K562 (cell line): ENCODE data around the gene SLC2A4RG. TPM values are rescaled to one million over a fixed set of nuclear protein-coding genes. Genes with fewer than 3 reads are reported as not detected.

Experiments
- ATAC-seq: fragments of 200-7000 bp; cut with Tn5 transposase; 3 replicates; pipeline ENCODE4 v1.9.1; 2020; ENCODE audit warnings: moderate library complexity
- BruUV-seq: library from RNA; stranded (reverse); fragments of 400-500 nt; replicated peaks from 2 replicates; lab custom pipeline; 2021; lab: Mats Ljungman, UMichigan
- CTCF ChIA-PET: fragments of 300-600 bp; formaldehyde crosslinking; extraction: SDS; loops from one replicate; lab custom pipeline; 2021; ENCODE audit warnings: low intra/inter-chr PET ratio; lab: Yijun Ruan, JAX
- POLR2A ChIA-PET: fragments of 300-600, 350-650 bp; sonication (Branson Sonifier 250); formaldehyde crosslinking; extraction: SDS; loops from one replicate; lab custom pipeline; 2021; ENCODE audit warnings: antibody characterized with exemption, inconsistent platforms; lab: Yijun Ruan, JAX
- DNase-seq, 4 experiments: peaks; one replicate each; pipeline versions ENCODE4 v3.0.0 to v3.0.0-alpha.2; 2011 to 2018; ENCODE audit warnings: low spot score in 3 of 4, mixed read lengths in 3 of 4; ENCODE audit errors: extremely low read depth in 1 of 4
- FAIRE-seq: peaks from 2 replicates; lab custom pipeline; 2011; peaks lifted over from hg19 to GRCh38; lab: Jason Lieb, UNC
- H2AFZ ChIP-seq: 2 replicates; pipeline ENCODE4 v1.6.0; 2011; ENCODE audit warnings: low read depth, low read length, control low read depth, inconsistent platforms
- H3K27ac ChIP-seq: fragments of 200-600 bp; 3 replicates; pipeline ENCODE4 v1.8.0; 2011; ENCODE audit warnings: low read depth, mild to moderate bottlenecking, control low read depth, inconsistent platforms, low read length, moderate library complexity, mixed read lengths; ENCODE audit errors: extremely low read depth
- H3K27me3 ChIP-seq, 2 experiments: fragments of 300-600 bp in 1 of 2; 2 replicates in 1 of 2; 3 replicates in 1 of 2; pipeline versions ENCODE4 v1.6.0 to v1.8.0; 2011; ENCODE audit warnings: inconsistent platforms in 2 of 2, low read length in 2 of 2, mild to moderate bottlenecking in 1 of 2, mixed read lengths in 1 of 2, moderate library complexity in 1 of 2; ENCODE audit not compliant: control insufficient read depth in 2 of 2, insufficient read depth in 2 of 2
- H3K36me3 ChIP-seq: fragments of 300-600 bp; 3 replicates; pipeline ENCODE4 v1.8.0; 2011; ENCODE audit warnings: mild to moderate bottlenecking, low read length, inconsistent platforms; ENCODE audit not compliant: control insufficient read depth, insufficient read depth
- H3K4me1 ChIP-seq, 2 experiments: fragments of 200-600 bp in 1 of 2; replicated peaks in 1 of 2; 2 replicates in 1 of 2; 3 replicates in 1 of 2; pipeline versions ENCODE4 v1.5.1 to v1.8.0; 2011; ENCODE audit warnings: inconsistent platforms in 2 of 2, low read length in 2 of 2, mild to moderate bottlenecking in 1 of 2, mixed read lengths in 1 of 2, moderate library complexity in 1 of 2; ENCODE audit not compliant: control insufficient read depth in 2 of 2, insufficient read depth in 2 of 2
- H3K4me2 ChIP-seq: 2 replicates; pipeline ENCODE4 v1.6.1; 2011; ENCODE audit warnings: low read length, control low read depth, inconsistent platforms, mixed read lengths; ENCODE audit not compliant: insufficient read depth
- H3K4me3 ChIP-seq: fragments of 200-600 bp; sonication (generic), shearing (Covaris generic); 2 replicates; pipeline ENCODE4 v1.5.1; 2016; ENCODE audit warnings: control low read depth, inconsistent platforms
- H3K79me2 ChIP-seq: fragments of 200-600 bp; 3 replicates; pipeline ENCODE4 v1.8.0; 2011; ENCODE audit warnings: low read length, inconsistent platforms; ENCODE audit not compliant: control insufficient read depth, insufficient read depth
- H3K9ac ChIP-seq, 2 experiments: 2 replicates each; pipeline versions ENCODE4 v1.6.0 to v1.6.1; 2011; ENCODE audit warnings: low read depth in 2 of 2, low read length in 2 of 2, control low read depth in 1 of 2, inconsistent platforms in 1 of 2, mild to moderate bottlenecking in 1 of 2, mixed read lengths in 1 of 2; ENCODE audit not compliant: insufficient read depth in 1 of 2
- H3K9me1 ChIP-seq: one replicate; pipeline ENCODE4 v1.6.0; 2011; ENCODE audit warnings: inconsistent platforms, mild to moderate bottlenecking, low read length, moderate library complexity; ENCODE audit not compliant: control insufficient read depth, insufficient read depth
- H3K9me3 ChIP-seq: replicated peaks from 2 replicates; pipeline ENCODE4 v1.5.1; 2011; ENCODE audit warnings: low read depth, low read length, inconsistent platforms; ENCODE audit not compliant: control insufficient read depth, insufficient read depth
- H4K20me1 ChIP-seq: replicated peaks from 2 replicates; pipeline ENCODE4 v1.6.1; 2011; ENCODE audit warnings: low read length, inconsistent platforms, mixed read lengths; ENCODE audit not compliant: control insufficient read depth, insufficient read depth
- CHD2 ChIP-seq: IDR thresholded peaks from 2 replicates; pipeline ENCODE4 v1.6.1; 2011; ENCODE audit warnings: low read depth, low read length
- ESRRB ChIP-seq: fragments of 250-450 bp; sonication (Bioruptor Pico); IDR thresholded peaks from 2 replicates; pipeline ENCODE4 v1.5.0; 2020; ENCODE audit warnings: mild to moderate bottlenecking, moderate library complexity, borderline replicate concordance
- GTF2A2 ChIP-seq: IDR thresholded peaks from 2 replicates; pipeline ENCODE4 v1.6.1; 2016; ENCODE audit warnings: mild to moderate bottlenecking, missing genetic modification characterization, missing compliant biosample characterization
- GTF2B ChIP-seq: IDR thresholded peaks from 2 replicates; pipeline ENCODE4 v1.6.1; 2011; ENCODE audit not compliant: insufficient read length; ENCODE audit errors: extremely low read depth
- HCFC1 ChIP-seq: IDR thresholded peaks from 2 replicates; pipeline ENCODE4 v1.6.1; 2012; ENCODE audit warnings: low read depth, low read length, improper control_type of control experiment
- HOXB6 ChIP-seq: fragments of 250-450 bp; sonication (Bioruptor Pico); IDR thresholded peaks from 2 replicates; pipeline ENCODE4 v1.5.1; 2022; ENCODE audit warnings: mild to moderate bottlenecking, borderline replicate concordance
- KDM4B ChIP-seq, 2 experiments: fragments of 450-650 bp in 1 of 2; sonication (generic) in 1 of 2; IDR thresholded peaks; 2 replicates each; pipeline ENCODE4 v1.6.1; 2016 to 2017; ENCODE audit warnings: borderline replicate concordance in 2 of 2, antibody characterized with exemption in 1 of 2, low read depth in 1 of 2, mild to moderate bottlenecking in 1 of 2
- MED1 ChIP-seq: sonication (generic); formaldehyde crosslinking; IDR thresholded peaks from 2 replicates; pipeline ENCODE4 v1.8.1; 2023; ENCODE audit warnings: missing genetic modification reagents, borderline replicate concordance
- NELFE ChIP-seq: IDR thresholded peaks from 2 replicates; pipeline ENCODE4 v1.6.1; 2011; ENCODE audit warnings: mild to moderate bottlenecking; ENCODE audit not compliant: insufficient read depth, insufficient read length
- NFE2L1 ChIP-seq: fragments of 450-650 bp; IDR thresholded peaks from 2 replicates; pipeline ENCODE4 v1.6.1; 2016; ENCODE audit warnings: missing genetic modification characterization, low read depth, mild to moderate bottlenecking, missing compliant biosample characterization, moderate library complexity, borderline replicate concordance
- NFIX ChIP-seq: fragments of 250-450 bp; sonication (Bioruptor Pico); IDR thresholded peaks from 2 replicates; pipeline ENCODE4 v1.4.0; 2020; ENCODE audit warnings: low read depth, mild to moderate bottlenecking, moderate library complexity
- NR2C2 ChIP-seq, 2 experiments: fragments of 200-800 bp in 1 of 2; sonication (Bioruptor generic) in 1 of 2; sonication (generic) in 1 of 2; formaldehyde crosslinking in 1 of 2; IDR thresholded peaks; 2 replicates each; pipeline versions ENCODE4 v1.6.1 to v1.8.0; 2016 to 2022; ENCODE audit warnings: mild to moderate bottlenecking in 1 of 2, missing compliant biosample characterization in 1 of 2, missing genetic modification characterization in 1 of 2, missing genetic modification reagents in 1 of 2
- PURB ChIP-seq: sonication (generic); formaldehyde crosslinking; IDR thresholded peaks from 2 replicates; pipeline ENCODE4 v1.9.0; 2021; ENCODE audit warnings: low read depth, mild to moderate bottlenecking, missing genetic modification reagents
- RFX5 ChIP-seq: IDR thresholded peaks from 2 replicates; pipeline ENCODE4 v1.6.1; 2011; ENCODE audit warnings: low read depth, mild to moderate bottlenecking, improper control_type of control experiment, low read length
- SNRNP70 ChIP-seq: fragments of 200-400 bp; formaldehyde crosslinking; optimal IDR thresholded peaks from 2 replicates; pipeline ENCODE3; 2017; ENCODE audit warnings: low read depth, low read length
- TAF1 ChIP-seq: IDR thresholded peaks from 2 replicates; pipeline ENCODE4 v1.6.1; 2011; ENCODE audit warnings: mild to moderate bottlenecking, low read length, moderate library complexity; ENCODE audit not compliant: insufficient read depth, control insufficient read depth, severe bottlenecking; ENCODE audit errors: extremely low read depth
- TCFL5 ChIP-seq: fragments of 250-450 bp; sonication (Bioruptor Pico); conservative IDR thresholded peaks from 2 replicates; pipeline ENCODE4 v1.6.1; 2021; ENCODE audit warnings: mild to moderate bottlenecking, moderate library complexity, matching md5 sums
- ZEB2 ChIP-seq: fragments of 450-650 bp; IDR thresholded peaks from 2 replicates; pipeline ENCODE4 v1.6.1; 2016
- ZNF124 ChIP-seq: sonication (generic); formaldehyde crosslinking; IDR thresholded peaks from 2 replicates; pipeline ENCODE4 v1.8.1; 2022; ENCODE audit warnings: missing genetic modification reagents
- ZNF764 ChIP-seq: fragments of 250-450 bp; sonication (Bioruptor Pico); IDR thresholded peaks from 2 replicates; pipeline ENCODE4 v1.4.0; 2020; ENCODE audit warnings: low read depth, mild to moderate bottlenecking, moderate library complexity
- WGBS: fragments of 100-300 bp; shearing (Covaris generic); methylation state at CpG from one replicate; pipeline ENCODE4 v1.1.6; 2016; ENCODE audit warnings: low coverage, mixed read lengths; ENCODE audit not compliant: insufficient coverage; ENCODE audit errors: missing lambda C conversion rate; 5-methylcytosine and 5-hydroxymethylcytosine counted together
- in situ Hi-C: fragments of 300-500 bp; cut with MboI; formaldehyde crosslinking; loops from 4 replicates; pipeline ENCODE4 v1.15.0; 2018; ENCODE audit warnings: inconsistent platforms, mixed read lengths
- intact Hi-C: fragments of 100-400 bp; cut with micrococcal nuclease; formaldehyde crosslinking; loops from 2 replicates; pipeline ENCODE4 v1.14.2; 2022
- polyA plus RNA-seq, 8 experiments: library from polyadenylated mRNA; depleted of rRNA in 4 of 8; stranded (reverse) in 5 of 8; unstranded in 3 of 8; fragments of >200 nt; fragmentation: Nextera tagmentation in 2 of 8; fragmentation: Illumina TruSeq in 1 of 8; extraction: Ambion mirVana in 2 of 8; extraction: Trizol in 1 of 8; gene quantifications; 2 replicates each; pipeline versions ENCODE4 v1.2.1 to v1.2.3, GENCODE V29; 2011 to 2014; ENCODE audit warnings: inconsistent platforms in 1 of 8, missing spikeins in 1 of 8
- total RNA-seq, 7 experiments: library from RNA; depleted of rRNA in 6 of 7; stranded (reverse); fragments of >200 nt in 6 of 7; fragmentation: Illumina TruSeq in 2 of 7; extraction: Trizol in 2 of 7; gene quantifications; 2 replicates each; pipeline versions ENCODE4 v1.2.1 to v1.2.3, GENCODE V29; 2011 to 2021; ENCODE audit warnings: low replicate concordance in 1 of 7

Gene SLC2A4RG
- total and polyA plus RNA-seq, 9 of the 15 experiments (the other 6 are each of a cell fraction or from before 2014, with no cell fraction given): 0.34 to 97.3 (median 26.5) TPM

DNA sequence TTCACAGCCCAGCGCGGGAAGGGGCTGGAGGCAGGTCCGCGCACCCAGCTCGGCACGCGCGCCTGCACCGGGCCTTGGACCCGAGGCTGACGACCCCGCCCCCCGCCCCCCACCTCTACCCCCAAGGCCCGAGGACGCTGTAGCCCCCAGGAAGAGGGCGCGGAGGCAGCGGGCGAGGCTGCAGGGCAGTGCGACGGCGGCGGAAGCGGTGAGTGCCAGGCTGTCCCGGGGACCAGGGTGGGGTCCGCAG is 2.0 kb upstream of the SLC2A4RG start:
- H3K36me3 ChIP-seq: peaks cover 61% of the 10 kb centered on the region; the same call in 2 of the 3 replicates
- DNase-seq (no peak), ATAC-seq (no peak), FAIRE-seq (no peak)
- no peaks in the 10 kb centered on the region; the same call in 1 of the 2 replicates for H3K9me3 ChIP-seq
- no peak overlapping the region for H3K4me3 ChIP-seq
- intact Hi-C loops (no loop called here), in situ Hi-C loops (no loop called here)
- H3K27ac ChIP-seq: no peak overlapping the region
- no peak overlapping the region for H3K9ac ChIP-seq
- no CpG with 5 or more reads among the region's 26 CpGs for WGBS
- H2AFZ ChIP-seq: no peak overlapping the region
- H3K4me1 ChIP-seq: peaks cover 11 to 81% of the 10 kb centered on the region in 2 experiments
- TF ChIP-seq ZEB2: no peak
- no peak for TF ChIP-seq HOXB6 (CRISPR knock-in tag)
- no peak for TF ChIP-seq NFIX
- TF ChIP-seq ZNF124: no peak
- TF ChIP-seq CHD2: no peak
- TF ChIP-seq GTF2A2: no peak
- no peak for TF ChIP-seq NR2C2 (CRISPR knock-in tag; IDR thresholded peaks at IDR 0.05)
- TF ChIP-seq NR2C2 (tag; IDR thresholded peaks at IDR 0.05): no peak
- TF ChIP-seq NFE2L1: no peak
- TF ChIP-seq SNRNP70: no peak
- TF ChIP-seq GTF2B: no peak
- no peak for TF ChIP-seq KDM4B (IDR thresholded peaks at IDR 0.05; ENCODE audit: borderline replicate concordance in 2 of 2, low read depth in 1 of 2)
- TF ChIP-seq RFX5: no peak
- TF ChIP-seq HCFC1: no peak
- TF ChIP-seq TAF1: no peak
- TF ChIP-seq MED1 (CRISPR knock-in tag): no peak
- TF ChIP-seq PURB (CRISPR knock-in tag): no peak
- no peak for TF ChIP-seq ZNF764 (CRISPR knock-in tag)
- no peak for TF ChIP-seq ESRRB (CRISPR knock-in tag)
- no peak for TF ChIP-seq TCFL5 (CRISPR knock-in tag)
- TF ChIP-seq NELFE: no peak
- H3K9me1 ChIP-seq: no peaks in the 10 kb centered on the region
- no peak overlapping the region for H3K4me2 ChIP-seq
- ChIA-PET CTCF (no interaction called here), POLR2A (interaction anchor here (0.6 to 1.5 kb wide), 2 partner anchors 10 to 128 kb away, joined by 3 to 6 read pairs; partner anchors contain the start of gene TPD52L2)
- BruUV-seq: no TSS peak
- H4K20me1 ChIP-seq: no peaks in the 10 kb centered on the region; the same call in 1 of the 2 replicates
- peaks cover 21% of the 10 kb centered on the region for H3K79me2 ChIP-seq
- no peaks in the 10 kb centered on the region for H3K27me3 ChIP-seq
